B cell (primary cell): ENCODE results near the gene HOATZ. TPM values are rescaled to one million over a fixed set of nuclear protein-coding genes. Genes with fewer than 3 reads are reported as not detected.

ENCODE experiments used
- ATAC-seq: fragments of 200-7000 bp; cut with Tn5 transposase; one replicate; pipeline ENCODE4 v1.10.0; 2021; ENCODE audit warnings: low read depth, mild to moderate bottlenecking, moderate number of reproducible peaks, moderate library complexity
- CTCF ChIA-PET: fragments of 350-600 bp; sonication (Branson Sonifier 250); formaldehyde crosslinking; loops from one replicate; lab custom pipeline; 2021; ENCODE audit warnings: antibody characterized with exemption, inconsistent platforms; lab: Charles Lee
- POLR2A ChIA-PET: fragments of 350-600 bp; sonication (Branson Sonifier 250); formaldehyde crosslinking; loops from one replicate; lab custom pipeline; 2021; ENCODE audit warnings: antibody characterized with exemption; lab: Charles Lee
- DNase-seq: peaks from one replicate; pipeline ENCODE4 v3.0.0; 2013
- H2AFZ ChIP-seq: 2 replicates; pipeline ENCODE4 v1.6.1; 2012; ENCODE audit warnings: mild to moderate bottlenecking, low read depth, low read length; ENCODE audit not compliant: insufficient read depth, poor library complexity, severe bottlenecking
- H3K27ac ChIP-seq, 2 donors: 1 replicate in 1 of 2; 2 replicates in 1 of 2; pipeline ENCODE4 v1.5.1; 2012 to 2013; ENCODE audit warnings: low read length in 2 of 2, mild to moderate bottlenecking in 2 of 2, moderate library complexity in 1 of 2
- H3K27me3 ChIP-seq, 4 experiments: fragments of 200-600 bp in 1 of 4; sonication (generic) in 1 of 4; replicated peaks in 1 of 4; 1 replicate in 2 of 4; 2 replicates in 2 of 4; pipeline versions ENCODE4 v1.6.1 to v1.7.0; 2013 to 2016; ENCODE audit warnings: low read length in 3 of 4, mild to moderate bottlenecking in 2 of 4, mixed read lengths in 1 of 4, moderate library complexity in 1 of 4; ENCODE audit not compliant: insufficient read depth in 4 of 4, control insufficient read depth in 3 of 4; ENCODE audit errors: control extremely low read depth in 1 of 4
- H3K36me3 ChIP-seq, 2 experiments: replicated peaks in 1 of 2; 1 replicate in 1 of 2; 2 replicates in 1 of 2; pipeline versions ENCODE4 v1.6.1 to v1.7.1; 2013; ENCODE audit warnings: low read length in 1 of 2; ENCODE audit not compliant: insufficient read depth in 2 of 2, control insufficient read depth in 1 of 2; ENCODE audit errors: control extremely low read depth in 1 of 2, extremely low read depth in 1 of 2
- H3K4me1 ChIP-seq, 2 donors: fragments of 200-600 bp in 1 of 2; sonication (generic) in 1 of 2; 1 replicate in 1 of 2; 2 replicates in 1 of 2; pipeline versions ENCODE4 v1.5.1 to v1.6.1; 2013 to 2017; ENCODE audit warnings: low read length in 2 of 2; ENCODE audit not compliant: control insufficient read depth in 2 of 2, insufficient read depth in 2 of 2
- H3K4me2 ChIP-seq: replicated peaks from 2 replicates; pipeline ENCODE3; 2012; ENCODE audit warnings: mild to moderate bottlenecking, low read depth, low read length; ENCODE audit not compliant: poor library complexity, severe bottlenecking
- H3K4me3 ChIP-seq, 5 experiments: fragments of 200-600 bp in 1 of 5; sonication (generic) in 1 of 5; 1 replicate in 3 of 5; 2 replicates in 2 of 5; pipeline versions ENCODE4 v1.5.1 to v1.7.0; 2011 to 2016; ENCODE audit warnings: low read length in 4 of 5, mild to moderate bottlenecking in 4 of 5, low read depth in 2 of 5, control low read depth in 1 of 5, moderate library complexity in 1 of 5; ENCODE audit not compliant: insufficient read depth in 1 of 5; ENCODE audit errors: control extremely low read depth in 1 of 5, extremely low read depth in 1 of 5
- H3K79me2 ChIP-seq: fragments of 200-600 bp; sonication (generic); one replicate; pipeline ENCODE4 v1.6.0; 2016; ENCODE audit warnings: low read length; ENCODE audit not compliant: control insufficient read depth, insufficient read depth
- H3K9ac ChIP-seq: fragments of 200-600 bp; sonication (generic); 2 replicates; pipeline ENCODE4 v1.6.1; 2017; ENCODE audit warnings: mild to moderate bottlenecking, low read length, moderate library complexity
- H3K9me3 ChIP-seq, 3 donors: one replicate each; pipeline versions ENCODE4 v1.6.1 to v1.7.1; 2013; ENCODE audit warnings: low read length in 2 of 3; ENCODE audit not compliant: control insufficient read depth in 2 of 3, insufficient read depth in 1 of 3; ENCODE audit errors: control extremely low read depth in 1 of 3
- H4K20me1 ChIP-seq: 2 replicates; pipeline ENCODE4 v1.6.0; 2012; ENCODE audit warnings: mild to moderate bottlenecking, low read length; ENCODE audit not compliant: insufficient read depth, control insufficient read depth, poor library complexity, severe bottlenecking
- H3K27ac Mint-ChIP-seq: one replicate; pipeline ENCODE4 v1.8.0; 2021; ENCODE audit warnings: mixed read lengths
- H3K27me3 Mint-ChIP-seq: one replicate; pipeline ENCODE4 v1.8.0; 2021; ENCODE audit warnings: mixed read lengths
- H3K4me1 Mint-ChIP-seq: one replicate; pipeline ENCODE4 v1.8.0; 2021; ENCODE audit warnings: mixed read lengths
- H3K4me3 Mint-ChIP-seq: one replicate; pipeline ENCODE4 v1.8.0; 2021; ENCODE audit warnings: mixed read lengths
- H3K9me3 Mint-ChIP-seq: one replicate; pipeline ENCODE4 v1.8.0; 2022; ENCODE audit warnings: mixed read lengths; ENCODE audit not compliant: insufficient read depth
- CTCF ChIP-seq: fragments of 200-600 bp; IDR thresholded peaks from one replicate; pipeline ENCODE4 v1.8.0; 2022; ENCODE audit warnings: antibody characterized with exemption, mild to moderate bottlenecking
- EZH2 ChIP-seq: IDR thresholded peaks from 2 replicates; pipeline ENCODE4 v1.6.1; 2012; ENCODE audit warnings: borderline replicate concordance, low read depth, mild to moderate bottlenecking, moderate library complexity, low read length; ENCODE audit not compliant: insufficient read depth, poor library complexity, severe bottlenecking
- WGBS: methylation state at CpG from one replicate; pipeline ENCODE4 v1.1.5; 2013; ENCODE audit warnings: missing lambda C conversion rate; ENCODE audit not compliant: insufficient coverage; 5-methylcytosine and 5-hydroxymethylcytosine counted together
- intact Hi-C: fragments of 100-400 bp; cut with micrococcal nuclease; formaldehyde crosslinking; loops from one replicate; pipeline ENCODE4 v1.10.0; 2022
- polyA plus RNA-seq: library from polyadenylated mRNA; depleted of rRNA; stranded (reverse); fragments of >200 nt; gene quantifications from 2 replicates; pipeline ENCODE4 v1.2.3, GENCODE V29; 2012
- total RNA-seq, 2 donors: library from RNA; stranded (reverse); fragments of 120-200 nt in 1 of 2; gene quantifications; 1 replicate in 1 of 2; 2 replicates in 1 of 2; pipeline versions ENCODE4 v1.2.3 to v1.2.4, GENCODE V29; 2013 to 2022

Gene HOATZ
- total and polyA plus RNA-seq, 2 donors (not counting 1 experiment from before 2014, with no cell fraction given): not detected

DNA sequence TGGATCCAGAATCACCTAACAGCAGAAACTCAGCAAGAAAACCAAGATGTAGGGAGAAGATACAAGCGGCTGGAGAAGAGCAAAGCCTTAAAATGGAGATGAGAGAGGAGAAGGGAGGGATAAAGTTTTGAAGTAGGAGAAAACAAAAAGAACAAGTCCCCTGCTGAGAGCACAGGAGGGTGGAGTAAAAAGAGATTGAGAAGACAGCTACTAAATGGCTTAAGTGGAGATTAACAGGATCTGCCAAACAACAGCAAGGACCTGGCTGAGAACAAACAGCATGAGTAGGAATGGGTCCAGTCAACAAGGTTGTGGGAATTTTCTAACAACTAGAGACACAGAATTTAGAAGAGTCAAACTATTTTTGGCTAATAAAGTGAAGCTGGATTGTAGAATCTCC lies 20.5 kb upstream of the HOATZ start:
- WGBS: no CpG with 5 or more reads among the region's 1 CpG
- no peaks in the 10 kb centered on the region for H3K79me2 ChIP-seq
- Mint-ChIP-seq H3K27me3 (peaks cover 38% of the 10 kb centered on the region), H3K9me3 (no peaks in the 10 kb centered on the region), H3K4me3 (no peak overlapping the region), H3K4me1 (no peaks in the 10 kb centered on the region), H3K27ac (no peak overlapping the region)
- no peaks in the 10 kb centered on the region for H3K9me3 ChIP-seq
- ATAC-seq (no peak), DNase-seq (no peak)
- H4K20me1 ChIP-seq: no peaks in the 10 kb centered on the region
- ChIA-PET POLR2A (no interaction called here), CTCF (no interaction called here)
- no peak overlapping the region for H2AFZ ChIP-seq
- TF ChIP-seq CTCF (no peak), EZH2 (no peak)
- H3K27me3 ChIP-seq: peaks cover 0 to 15% (median 2%) of the 10 kb centered on the region in 4 experiments
- intact Hi-C loops: no loop called here
- H3K4me2 ChIP-seq: no peak overlapping the region
- H3K27ac ChIP-seq: no peak overlapping the region
- no peaks in the 10 kb centered on the region for H3K4me1 ChIP-seq
- no peaks in the 10 kb centered on the region for H3K36me3 ChIP-seq
- H3K9ac ChIP-seq: no peak overlapping the region
- no peak overlapping the region for H3K4me3 ChIP-seq

- Histone ChIP-seq H3K4me3 (no peak overlapping the region), H2AFZ (no peak overlapping the region), H4K20me1 (no peaks in the 10 kb centered on the region), H3K27me3 (peaks cover 0 to 11% (median 9%) of the 10 kb centered on the region in 4 experiments), H3K27ac (no peak overlapping the region), H3K9me3 (no peaks in the 10 kb centered on the region), H3K79me2 (no peaks in the 10 kb centered on the region), H3K9ac (no peak overlapping the region), H3K4me2 (no peak overlapping the region), H3K4me1 (no peaks in the 10 kb centered on the region), H3K36me3 (no peaks in the 10 kb centered on the region)
- peaks cover 41% of the 10 kb centered on the region for H3K27me3 Mint-ChIP-seq
- no peak for TF ChIP-seq EZH2
- ChIA-PET CTCF (no interaction called here), POLR2A (no interaction called here)
- H3K9me3 Mint-ChIP-seq: no peaks in the 10 kb centered on the region
- ATAC-seq (no peak), DNase-seq (no peak)
- H3K4me1 Mint-ChIP-seq: no peaks in the 10 kb centered on the region
- H3K27ac Mint-ChIP-seq: no peak overlapping the region
- 90% methylated on average over 2 of the region's 5 CpGs for WGBS
- no peak overlapping the region for H3K4me3 Mint-ChIP-seq
- intact Hi-C loops: no loop called here
Measured at GRCh38 chr11:111499483-111499882, 15.1 kb upstream of the HOATZ start.
